HEK293 (cell line): ENCODE data around the gene STAT3.

Experiments
- CTCF ChIA-PET: fragments of 350-600 bp; formaldehyde crosslinking; extraction: SDS; loops from one replicate; lab custom pipeline; 2021; ENCODE audit warnings: antibody characterized with exemption; lab: Yijun Ruan, JAX
- POLR2A ChIA-PET: fragments of 300-600 bp; formaldehyde crosslinking; extraction: SDS; loops from one replicate; lab custom pipeline; 2020; ENCODE audit warnings: antibody characterized with exemption, inconsistent platforms; lab: Yijun Ruan, JAX
- H3K27ac ChIP-seq: fragments of 200-500 bp; sonication (Bioruptor generic); 2 replicates; pipeline ENCODE4 v1.5.1; 2014; ENCODE audit warnings: low read depth, low read length, control low read depth, inconsistent platforms; ENCODE audit errors: extremely low read depth
- H3K36me3 ChIP-seq, 2 experiments: fragments of 200-500 bp in 1 of 2; sonication (Bioruptor generic) in 1 of 2; 1 replicate in 1 of 2; 2 replicates in 1 of 2; pipeline ENCODE4 v1.5.1; 2014 to 2017; ENCODE audit warnings: inconsistent platforms in 2 of 2, low read length in 2 of 2; ENCODE audit not compliant: control insufficient read depth in 2 of 2, insufficient read depth in 1 of 2
- H3K4me1 ChIP-seq: fragments of 200-500 bp; sonication (Bioruptor generic); 2 replicates; pipeline ENCODE4 v1.5.1; 2014; ENCODE audit warnings: mild to moderate bottlenecking, low read length, inconsistent platforms; ENCODE audit not compliant: control insufficient read depth, insufficient read depth
- H3K4me3 ChIP-seq: 2 replicates; pipeline ENCODE4 v1.5.1; 2011; ENCODE audit warnings: low read depth, mild to moderate bottlenecking, control low read depth, low read length, moderate library complexity
- H3K9me3 ChIP-seq: fragments of 200-500 bp; sonication (Bioruptor generic); 2 replicates; pipeline ENCODE4 v1.5.1; 2014; ENCODE audit warnings: low read depth, low read length, inconsistent platforms; ENCODE audit not compliant: control insufficient read depth, insufficient read depth
- BCL11B ChIP-seq: fragments of 450-650 bp; formaldehyde crosslinking; IDR thresholded peaks from 2 replicates; pipeline ENCODE4 v1.5.1; 2016; ENCODE audit warnings: low read depth, missing biosample characterization, missing genetic modification characterization
- KLF1 ChIP-seq: fragments of 450-650 bp; formaldehyde crosslinking; IDR thresholded peaks from 2 replicates; pipeline ENCODE4 v1.5.1; 2016; ENCODE audit warnings: missing biosample characterization, missing genetic modification characterization
- SETDB1 ChIP-seq: IDR thresholded peaks from one replicate; pipeline ENCODE4 v1.6.1; 2017; ENCODE audit warnings: mild to moderate bottlenecking, low read length, moderate library complexity, mixed read lengths; ENCODE audit not compliant: insufficient read length
- ZBTB8A ChIP-seq: fragments of 450-650 bp; formaldehyde crosslinking; IDR thresholded peaks from 2 replicates; pipeline ENCODE4 v1.5.1; 2016; ENCODE audit warnings: missing biosample characterization, missing genetic modification characterization
- ZNF121 ChIP-seq: fragments of 450-650 bp; formaldehyde crosslinking; IDR thresholded peaks from 2 replicates; pipeline ENCODE4 v1.5.1; 2016; ENCODE audit warnings: missing biosample characterization, missing genetic modification characterization
- ZNF146 ChIP-seq: fragments of 450-650 bp; formaldehyde crosslinking; IDR thresholded peaks from 2 replicates; pipeline ENCODE4 v1.5.1; 2016; ENCODE audit warnings: missing biosample characterization, missing genetic modification characterization
- ZNF157 ChIP-seq: fragments of 450-650 bp; formaldehyde crosslinking; IDR thresholded peaks from 2 replicates; pipeline ENCODE4 v1.5.1; 2016; ENCODE audit warnings: missing biosample characterization, missing genetic modification characterization
- ZNF394 ChIP-seq: fragments of 450-650 bp; formaldehyde crosslinking; IDR thresholded peaks from 2 replicates; pipeline ENCODE4 v1.5.1; 2016; ENCODE audit warnings: missing biosample characterization, missing genetic modification characterization, mild to moderate bottlenecking, moderate library complexity, borderline replicate concordance
- ZNF501 ChIP-seq: fragments of 450-650 bp; formaldehyde crosslinking; IDR thresholded peaks from 2 replicates; pipeline ENCODE4 v1.5.1; 2016; ENCODE audit warnings: missing biosample characterization, missing genetic modification characterization
- ZNF623 ChIP-seq: fragments of 450-650 bp; formaldehyde crosslinking; IDR thresholded peaks from 2 replicates; pipeline ENCODE4 v1.5.1; 2016; ENCODE audit warnings: missing biosample characterization, missing genetic modification characterization
- ZNF747 ChIP-seq: fragments of 450-650 bp; formaldehyde crosslinking; IDR thresholded peaks from 2 replicates; pipeline ENCODE4 v1.5.1; 2016; ENCODE audit warnings: missing biosample characterization, missing genetic modification characterization
- ZNF792 ChIP-seq: fragments of 450-650 bp; formaldehyde crosslinking; IDR thresholded peaks from 2 replicates; pipeline ENCODE4 v1.5.1; 2016; ENCODE audit warnings: missing biosample characterization, missing genetic modification characterization
- TF ChIP-seq, protein P1 (sequence below): fragments of 450-650 bp; formaldehyde crosslinking; IDR thresholded peaks from 2 replicates; pipeline ENCODE4 v1.5.1; 2017; ENCODE audit warnings: missing biosample characterization, missing genetic modification characterization
- TF ChIP-seq, protein P2 (sequence below): fragments of 450-650 bp; formaldehyde crosslinking; IDR thresholded peaks from 2 replicates; pipeline ENCODE4 v1.5.1; 2016; ENCODE audit warnings: missing biosample characterization, missing genetic modification characterization
- TF ChIP-seq, protein P3 (sequence below): fragments of 450-650 bp; IDR thresholded peaks from 2 replicates; pipeline ENCODE4 v1.5.1; 2018; ENCODE audit warnings: missing biosample characterization, missing genetic modification characterization
- TF ChIP-seq, protein P4 (sequence below): fragments of 450-650 bp; formaldehyde crosslinking; conservative IDR thresholded peaks from 2 replicates; pipeline ENCODE4 v1.5.1; 2016; ENCODE audit warnings: low read depth, missing biosample characterization, missing genetic modification characterization
- TF ChIP-seq, protein P5 (sequence below): fragments of 450-650 bp; formaldehyde crosslinking; IDR thresholded peaks from 2 replicates; pipeline ENCODE4 v1.5.1; 2016; ENCODE audit warnings: missing biosample characterization, missing genetic modification characterization

STAT3 gene

GRCh38 chr17:42348104-42348503 lies 40.1 kb downstream of the STAT3 start:
- TF ChIP-seq ZNF146 (tag by site-specific recombination) = no peak
- TF ChIP-seq ZBTB8A (tag by site-specific recombination) = no peak
- no peak for TF ChIP-seq ZNF394 (tag by site-specific recombination)
- no peak for TF ChIP-seq ZNF157 (tag by site-specific recombination)
- TF ChIP-seq ZNF747 (tag by site-specific recombination) = no peak
- TF ChIP-seq, protein P1, sequence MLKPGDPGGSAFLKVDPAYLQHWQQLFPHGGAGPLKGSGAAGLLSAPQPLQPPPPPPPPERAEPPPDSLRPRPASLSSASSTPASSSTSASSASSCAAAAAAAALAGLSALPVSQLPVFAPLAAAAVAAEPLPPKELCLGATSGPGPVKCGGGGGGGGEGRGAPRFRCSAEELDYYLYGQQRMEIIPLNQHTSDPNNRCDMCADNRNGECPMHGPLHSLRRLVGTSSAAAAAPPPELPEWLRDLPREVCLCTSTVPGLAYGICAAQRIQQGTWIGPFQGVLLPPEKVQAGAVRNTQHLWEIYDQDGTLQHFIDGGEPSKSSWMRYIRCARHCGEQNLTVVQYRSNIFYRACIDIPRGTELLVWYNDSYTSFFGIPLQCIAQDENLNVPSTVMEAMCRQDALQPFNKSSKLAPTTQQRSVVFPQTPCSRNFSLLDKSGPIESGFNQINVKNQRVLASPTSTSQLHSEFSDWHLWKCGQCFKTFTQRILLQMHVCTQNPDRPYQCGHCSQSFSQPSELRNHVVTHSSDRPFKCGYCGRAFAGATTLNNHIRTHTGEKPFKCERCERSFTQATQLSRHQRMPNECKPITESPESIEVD (tag by site-specific recombination) = no peak
- TF ChIP-seq ZNF501 (tag by site-specific recombination) = no peak
- no peak for TF ChIP-seq KLF1
- TF ChIP-seq SETDB1 = no peak
- no peak for TF ChIP-seq ZNF121
- no peak for TF ChIP-seq ZNF792 (tag by site-specific recombination)
- TF ChIP-seq, protein P2, sequence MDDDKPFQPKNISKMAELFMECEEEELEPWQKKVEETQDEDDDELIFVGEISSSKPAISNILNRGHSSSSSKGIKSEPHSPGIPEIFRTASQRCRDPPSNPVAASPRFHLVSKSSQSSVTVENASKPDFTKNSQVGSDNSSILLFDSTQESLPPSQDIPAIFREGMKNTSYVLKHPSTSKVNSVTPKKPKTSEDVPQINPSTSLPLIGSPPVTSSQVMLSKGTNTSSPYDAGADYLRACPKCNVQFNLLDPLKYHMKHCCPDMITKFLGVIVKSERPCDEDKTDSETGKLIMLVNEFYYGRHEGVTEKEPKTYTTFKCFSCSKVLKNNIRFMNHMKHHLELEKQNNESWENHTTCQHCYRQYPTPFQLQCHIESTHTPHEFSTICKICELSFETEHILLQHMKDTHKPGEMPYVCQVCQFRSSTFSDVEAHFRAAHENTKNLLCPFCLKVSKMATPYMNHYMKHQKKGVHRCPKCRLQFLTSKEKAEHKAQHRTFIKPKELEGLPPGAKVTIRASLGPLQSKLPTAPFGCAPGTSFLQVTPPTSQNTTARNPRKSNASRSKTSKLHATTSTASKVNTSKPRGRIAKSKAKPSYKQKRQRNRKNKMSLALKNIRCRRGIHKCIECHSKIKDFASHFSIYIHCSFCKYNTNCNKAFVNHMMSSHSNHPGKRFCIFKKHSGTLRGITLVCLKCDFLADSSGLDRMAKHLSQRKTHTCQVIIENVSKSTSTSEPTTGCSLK = no peak
- TF ChIP-seq BCL11B (tag by site-specific recombination) = no peak
- TF ChIP-seq, protein P3, sequence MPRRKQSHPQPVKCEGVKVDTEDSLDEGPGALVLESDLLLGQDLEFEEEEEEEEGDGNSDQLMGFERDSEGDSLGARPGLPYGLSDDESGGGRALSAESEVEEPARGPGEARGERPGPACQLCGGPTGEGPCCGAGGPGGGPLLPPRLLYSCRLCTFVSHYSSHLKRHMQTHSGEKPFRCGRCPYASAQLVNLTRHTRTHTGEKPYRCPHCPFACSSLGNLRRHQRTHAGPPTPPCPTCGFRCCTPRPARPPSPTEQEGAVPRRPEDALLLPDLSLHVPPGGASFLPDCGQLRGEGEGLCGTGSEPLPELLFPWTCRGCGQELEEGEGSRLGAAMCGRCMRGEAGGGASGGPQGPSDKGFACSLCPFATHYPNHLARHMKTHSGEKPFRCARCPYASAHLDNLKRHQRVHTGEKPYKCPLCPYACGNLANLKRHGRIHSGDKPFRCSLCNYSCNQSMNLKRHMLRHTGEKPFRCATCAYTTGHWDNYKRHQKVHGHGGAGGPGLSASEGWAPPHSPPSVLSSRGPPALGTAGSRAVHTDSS (tag by site-specific recombination) = no peak
- TF ChIP-seq, protein P4, sequence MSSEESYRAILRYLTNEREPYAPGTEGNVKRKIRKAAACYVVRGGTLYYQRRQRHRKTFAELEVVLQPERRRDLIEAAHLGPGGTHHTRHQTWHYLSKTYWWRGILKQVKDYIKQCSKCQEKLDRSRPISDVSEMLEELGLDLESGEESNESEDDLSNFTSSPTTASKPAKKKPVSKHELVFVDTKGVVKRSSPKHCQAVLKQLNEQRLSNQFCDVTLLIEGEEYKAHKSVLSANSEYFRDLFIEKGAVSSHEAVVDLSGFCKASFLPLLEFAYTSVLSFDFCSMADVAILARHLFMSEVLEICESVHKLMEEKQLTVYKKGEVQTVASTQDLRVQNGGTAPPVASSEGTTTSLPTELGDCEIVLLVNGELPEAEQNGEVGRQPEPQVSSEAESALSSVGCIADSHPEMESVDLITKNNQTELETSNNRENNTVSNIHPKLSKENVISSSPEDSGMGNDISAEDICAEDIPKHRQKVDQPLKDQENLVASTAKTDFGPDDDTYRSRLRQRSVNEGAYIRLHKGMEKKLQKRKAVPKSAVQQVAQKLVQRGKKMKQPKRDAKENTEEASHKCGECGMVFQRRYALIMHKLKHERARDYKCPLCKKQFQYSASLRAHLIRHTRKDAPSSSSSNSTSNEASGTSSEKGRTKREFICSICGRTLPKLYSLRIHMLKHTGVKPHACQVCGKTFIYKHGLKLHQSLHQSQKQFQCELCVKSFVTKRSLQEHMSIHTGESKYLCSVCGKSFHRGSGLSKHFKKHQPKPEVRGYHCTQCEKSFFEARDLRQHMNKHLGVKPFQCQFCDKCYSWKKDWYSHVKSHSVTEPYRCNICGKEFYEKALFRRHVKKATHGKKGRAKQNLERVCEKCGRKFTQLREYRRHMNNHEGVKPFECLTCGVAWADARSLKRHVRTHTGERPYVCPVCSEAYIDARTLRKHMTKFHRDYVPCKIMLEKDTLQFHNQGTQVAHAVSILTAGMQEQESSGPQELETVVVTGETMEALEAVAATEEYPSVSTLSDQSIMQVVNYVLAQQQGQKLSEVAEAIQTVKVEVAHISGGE (tag by site-specific recombination) = no peak
- no peak for TF ChIP-seq ZNF623
- TF ChIP-seq, protein P5, sequence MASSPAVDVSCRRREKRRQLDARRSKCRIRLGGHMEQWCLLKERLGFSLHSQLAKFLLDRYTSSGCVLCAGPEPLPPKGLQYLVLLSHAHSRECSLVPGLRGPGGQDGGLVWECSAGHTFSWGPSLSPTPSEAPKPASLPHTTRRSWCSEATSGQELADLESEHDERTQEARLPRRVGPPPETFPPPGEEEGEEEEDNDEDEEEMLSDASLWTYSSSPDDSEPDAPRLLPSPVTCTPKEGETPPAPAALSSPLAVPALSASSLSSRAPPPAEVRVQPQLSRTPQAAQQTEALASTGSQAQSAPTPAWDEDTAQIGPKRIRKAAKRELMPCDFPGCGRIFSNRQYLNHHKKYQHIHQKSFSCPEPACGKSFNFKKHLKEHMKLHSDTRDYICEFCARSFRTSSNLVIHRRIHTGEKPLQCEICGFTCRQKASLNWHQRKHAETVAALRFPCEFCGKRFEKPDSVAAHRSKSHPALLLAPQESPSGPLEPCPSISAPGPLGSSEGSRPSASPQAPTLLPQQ (tag by site-specific recombination) = no peak
- CTCF ChIA-PET = interaction anchor here (0.6 to 1.0 kb wide), 3 partner anchors 30 to 179 kb away, joined by 3 to 4 read pairs (median 3); no protein-coding TSS in a partner anchor

More at GRCh38 chr17:42348104-42348503, 40.1 kb downstream of the STAT3 start:
- Histone ChIP-seq H3K27ac (no peak overlapping the region), H3K36me3 (peaks cover 26 to 34% of the 10 kb centered on the region in 2 experiments), H3K4me3 (no peak overlapping the region), H3K9me3 (no peaks in the 10 kb centered on the region), H3K4me1 (no peaks in the 10 kb centered on the region)
- POLR2A ChIA-PET = no interaction called here
